ENCODE data around the gene PCDHGA1.

PCDHGA1 gene

GRCh38 chr5:141355641-141356040 is 25.3 kb downstream of the PCDHGA1 start:
- H3K27ac Mint-ChIP-seq (ENCODE audit: low read depth): no peak overlapping the region
- peaks cover under 1% of the 10 kb centered on the region for H3K36me3 Mint-ChIP-seq (ENCODE audit: insufficient read depth)
- ATAC-seq (replicated peaks; ENCODE audit: extremely low read depth, poor library complexity, severe bottlenecking): no peak
- H3K27me3 Mint-ChIP-seq: peaks cover 78% of the 10 kb centered on the region
- H3K4me3 Mint-ChIP-seq: no peak overlapping the region
- DNase-seq (ENCODE audit: low spot score in 2 of 2): no peak
- H3K4me1 Mint-ChIP-seq: peaks cover 6% of the 10 kb centered on the region
- H3K9me3 Mint-ChIP-seq: peaks cover 6% of the 10 kb centered on the region

GRCh38 chr5:141356133-141356532 is 25.8 kb downstream of the PCDHGA1 start:
- Mint-ChIP-seq H3K4me3 (no peak overlapping the region), H3K4me1 (peaks cover 6% of the 10 kb centered on the region), H3K27ac (ENCODE audit: low read depth) (no peak overlapping the region), H3K9me3 (peaks cover 6% of the 10 kb centered on the region), H3K27me3 (peaks cover 78% of the 10 kb centered on the region), H3K36me3 (ENCODE audit: insufficient read depth) (peaks cover 3% of the 10 kb centered on the region)
- no peak for ATAC-seq (replicated peaks; ENCODE audit: extremely low read depth, poor library complexity, severe bottlenecking)
- no peak for DNase-seq (ENCODE audit: low spot score in 2 of 2)

GRCh38 chr5:141356950-141357349 is 26.6 kb downstream of the PCDHGA1 start:
- no peak for ATAC-seq (replicated peaks; ENCODE audit: extremely low read depth, poor library complexity, severe bottlenecking)
- DNase-seq (ENCODE audit: low spot score in 2 of 2): no peak

GRCh38 chr5:141359790-141360426 is 29.6 kb downstream of the PCDHGA1 start, which contains the start of gene PCDHGB2:
Gene PCDHGB2, plus strand, starts transcription at chr5:141359994. Its CDS starts 142 bp downstream, at chr5:141360136.
- Mint-ChIP-seq H3K36me3 (ENCODE audit: insufficient read depth) (peaks cover 8% of the 10 kb centered on the region), H3K4me1 (peaks cover 6% of the 10 kb centered on the region), H3K4me3 (peak within 1 kb of the TSS; percentile 79), H3K27ac (ENCODE audit: low read depth) (peak within 1 kb of the TSS; percentile 87), H3K9me3 (peaks cover 14% of the 10 kb centered on the region), H3K27me3 (peaks cover 85% of the 10 kb centered on the region)
- ATAC-seq (replicated peaks; ENCODE audit: extremely low read depth, poor library complexity, severe bottlenecking) (no peak), DNase-seq (ENCODE audit: low spot score in 2 of 2) (no peak)

More at GRCh38 chr5:141356950-141357349, 26.6 kb downstream of the PCDHGA1 start:
- Mint-ChIP-seq H3K36me3 (ENCODE audit: insufficient read depth) (peaks cover 5% of the 10 kb centered on the region), H3K27me3 (peaks cover 84% of the 10 kb centered on the region), H3K4me1 (peaks cover 6% of the 10 kb centered on the region), H3K4me3 (no peak overlapping the region), H3K27ac (ENCODE audit: low read depth) (no peak overlapping the region), H3K9me3 (peaks cover 6% of the 10 kb centered on the region)

- H3K9me3 Mint-ChIP-seq: peaks cover 18% of the 10 kb centered on the region
- no peak overlapping the region for H3K27ac Mint-ChIP-seq (ENCODE audit: low read depth)
- H3K4me1 Mint-ChIP-seq: peaks cover 6% of the 10 kb centered on the region
- ATAC-seq (replicated peaks; ENCODE audit: extremely low read depth, poor library complexity, severe bottlenecking) (no peak), DNase-seq (ENCODE audit: low spot score in 2 of 2) (no peak)
- H3K36me3 Mint-ChIP-seq (ENCODE audit: insufficient read depth): peaks cover 12% of the 10 kb centered on the region
- peaks cover 87% of the 10 kb centered on the region for H3K27me3 Mint-ChIP-seq
- peak overlapping the region; percentile 79 for H3K4me3 Mint-ChIP-seq
These were observed 30.4 kb downstream of the PCDHGA1 start for GRCh38 chr5:141360685-141361084.

- Mint-ChIP-seq H3K36me3 (ENCODE audit: insufficient read depth) (peaks cover 14% of the 10 kb centered on the region), H3K4me3 (no peak overlapping the region), H3K27ac (ENCODE audit: low read depth) (no peak overlapping the region), H3K4me1 (peaks cover 6% of the 10 kb centered on the region), H3K9me3 (peaks cover 20% of the 10 kb centered on the region), H3K27me3 (peaks cover 90% of the 10 kb centered on the region)
- ATAC-seq (replicated peaks; ENCODE audit: extremely low read depth, poor library complexity, severe bottlenecking): no peak
- DNase-seq (ENCODE audit: low spot score in 2 of 2): no peak
These were observed 32.4 kb downstream of the PCDHGA1 start for GRCh38 chr5:141362719-141363118.

- DNase-seq (ENCODE audit: low spot score in 2 of 2) (no peak), ATAC-seq (replicated peaks; ENCODE audit: extremely low read depth, poor library complexity, severe bottlenecking) (no peak)
- peaks cover 86% of the 10 kb centered on the region for H3K27me3 Mint-ChIP-seq
- H3K4me3 Mint-ChIP-seq: no peak within 1 kb of the TSS
- peaks cover 14% of the 10 kb centered on the region for H3K36me3 Mint-ChIP-seq (ENCODE audit: insufficient read depth)
- no peak within 1 kb of the TSS for H3K27ac Mint-ChIP-seq (ENCODE audit: low read depth)
- H3K4me1 Mint-ChIP-seq: peaks cover 6% of the 10 kb centered on the region
- peaks cover 20% of the 10 kb centered on the region for H3K9me3 Mint-ChIP-seq
These were observed 33.8 kb downstream of the PCDHGA1 start, which contains the start of gene PCDHGA5 for GRCh38 chr5:141363952-141364660. Gene PCDHGA5, plus strand, starts transcription at chr5:141364162. Its CDS starts 169 bp downstream, at chr5:141364331.

- peak overlapping the region; percentile 25 for H3K27ac Mint-ChIP-seq (ENCODE audit: low read depth)
- H3K4me1 Mint-ChIP-seq: peaks cover 8% of the 10 kb centered on the region
- H3K4me3 Mint-ChIP-seq: no peak overlapping the region
- peaks cover 11% of the 10 kb centered on the region for H3K36me3 Mint-ChIP-seq (ENCODE audit: insufficient read depth)
- ATAC-seq (replicated peaks; ENCODE audit: extremely low read depth, poor library complexity, severe bottlenecking): no peak
- H3K9me3 Mint-ChIP-seq: peaks cover 18% of the 10 kb centered on the region
- DNase-seq (ENCODE audit: low spot score in 2 of 2): no peak
- H3K27me3 Mint-ChIP-seq: peaks cover 85% of the 10 kb centered on the region
These were observed 35.9 kb downstream of the PCDHGA1 start for GRCh38 chr5:141366016-141366896.

- ATAC-seq (replicated peaks; ENCODE audit: extremely low read depth, poor library complexity, severe bottlenecking): peak; percentile 70
- no peak for DNase-seq (ENCODE audit: low spot score in 2 of 2)
- Mint-ChIP-seq H3K4me1 (peaks cover 8% of the 10 kb centered on the region), H3K9me3 (peaks cover 12% of the 10 kb centered on the region), H3K27me3 (peaks cover 64% of the 10 kb centered on the region), H3K27ac (ENCODE audit: low read depth) (no peak within 1 kb of the TSS), H3K36me3 (ENCODE audit: insufficient read depth) (peaks cover 8% of the 10 kb centered on the region), H3K4me3 (peak within 1 kb of the TSS; percentile 79)
These were observed 39.9 kb downstream of the PCDHGA1 start, which contains the start of gene PCDHGB3 for GRCh38 chr5:141369994-141370848. Gene PCDHGB3, plus strand, starts transcription at chr5:141370242. Its CDS starts 153 bp downstream, at chr5:141370395.

GRCh38 chr5:141371572-141372475 is 41.5 kb downstream of the PCDHGA1 start:
- ATAC-seq (replicated peaks; ENCODE audit: extremely low read depth, poor library complexity, severe bottlenecking): no peak
- Mint-ChIP-seq H3K4me3 (no peak overlapping the region), H3K4me1 (peaks cover 8% of the 10 kb centered on the region), H3K27ac (ENCODE audit: low read depth) (no peak overlapping the region), H3K36me3 (ENCODE audit: insufficient read depth) (peaks cover 2% of the 10 kb centered on the region), H3K27me3 (peaks cover 48% of the 10 kb centered on the region), H3K9me3 (peaks cover 6% of the 10 kb centered on the region)
- DNase-seq (ENCODE audit: low spot score in 2 of 2): no peak

All from central memory CD8-positive, alpha-beta T cell (primary cell).